HCT116 (cell line): Measurements from ENCODE around the gene LRRC7. TPM values are rescaled to one million over a fixed set of nuclear protein-coding genes. Genes with fewer than 3 reads are reported as not detected.

ENCODE experiments used
- ATAC-seq: fragments of 200-7000 bp; cut with Tn5 transposase; 2 replicates; pipeline ENCODE4 v1.9.1; 2020; ENCODE audit warnings: mild to moderate bottlenecking, moderate library complexity
- BruUV-seq: library from RNA; stranded (reverse); fragments of 400-500 nt; replicated peaks from 2 replicates; lab custom pipeline; 2021; lab: Mats Ljungman, UMichigan
- CTCF ChIA-PET: fragments of 300-600 bp; sonication (Branson Sonifier 250); formaldehyde crosslinking; loops from one replicate; lab custom pipeline; 2021; ENCODE audit warnings: antibody characterized with exemption; lab: Charles Lee
- POLR2A ChIA-PET: fragments of 300-600, 350-600 bp; sonication (Branson Sonifier 250); formaldehyde crosslinking; loops from one replicate; lab custom pipeline; 2021; ENCODE audit warnings: antibody characterized with exemption; lab: Charles Lee
- RAD21 ChIA-PET, 2 experiments: fragments of 300-600 bp; sonication (Branson Sonifier 250); formaldehyde crosslinking; loops; one replicate each; lab custom pipeline; 2023; ENCODE audit warnings: low total read pairs in 2 of 2; ENCODE audit not compliant: uncharacterized antibody in 2 of 2, unreplicated experiment in 2 of 2, low non-redundant PET in 1 of 2; lab: Charles Lee
- DNase-seq: peaks from one replicate; pipeline ENCODE4 v3.0.0-alpha.2; 2010; ENCODE audit warnings: low read depth, low spot score
- H2AFZ ChIP-seq: fragments of 200-600 bp; shearing (Covaris generic), sonication (generic); 2 replicates; pipeline ENCODE4 v1.6.1; 2017; ENCODE audit warnings: low read depth, mixed run types, mixed read lengths, antibody characterized with exemption, low read length; ENCODE audit not compliant: poor library complexity, severe bottlenecking
- H3K27ac ChIP-seq: 2 replicates; pipeline ENCODE4 v1.5.1; 2012; ENCODE audit warnings: low read depth, low read length
- H3K27me3 ChIP-seq: fragments of 200-600 bp; sonication (generic); 2 replicates; pipeline ENCODE4 v1.6.1; 2016; ENCODE audit warnings: mixed run types, low read length, mixed read lengths; ENCODE audit not compliant: insufficient read depth
- H3K36me3 ChIP-seq, 2 experiments: fragments of 200-500 bp in 1 of 2; fragments of 200-600 bp in 1 of 2; sonication (Bioruptor generic) in 1 of 2; sonication (generic) in 1 of 2; 2 replicates each; pipeline versions ENCODE4 v1.5.1 to v1.6.1; 2014 to 2016; ENCODE audit warnings: low read length in 2 of 2, inconsistent platforms in 1 of 2, mixed read lengths in 1 of 2, mixed run types in 1 of 2; ENCODE audit not compliant: insufficient read depth in 2 of 2, control insufficient read depth in 1 of 2
- H3K4me1 ChIP-seq, 2 experiments: fragments of 200-600 bp in 1 of 2; sonication (generic) in 1 of 2; 2 replicates each; pipeline versions ENCODE4 v1.5.1 to v1.6.1; 2012 to 2017; ENCODE audit warnings: low read length in 2 of 2, inconsistent platforms in 1 of 2, mild to moderate bottlenecking in 1 of 2, mixed read lengths in 1 of 2, mixed run types in 1 of 2, moderate library complexity in 1 of 2; ENCODE audit not compliant: insufficient read depth in 2 of 2, control insufficient read depth in 1 of 2
- H3K4me2 ChIP-seq: fragments of 200-600 bp; sonication (generic); 2 replicates; pipeline ENCODE4 v1.6.1; 2017; ENCODE audit warnings: mixed run types, low read length, mixed read lengths
- H3K4me3 ChIP-seq, 2 experiments: fragments of 200-600 bp in 1 of 2; sonication (generic) in 1 of 2; replicated peaks in 1 of 2; 2 replicates each; pipeline ENCODE4 v1.5.1; 2011 to 2016; ENCODE audit warnings: low read length in 2 of 2, control low read depth in 1 of 2, low read depth in 1 of 2, mild to moderate bottlenecking in 1 of 2, mixed read lengths in 1 of 2, mixed run types in 1 of 2
- H3K79me2 ChIP-seq: fragments of 200-600 bp; sonication (generic); 2 replicates; pipeline ENCODE4 v1.6.1; 2017; ENCODE audit warnings: mild to moderate bottlenecking, mixed run types, low read length, moderate library complexity, mixed read lengths; ENCODE audit not compliant: insufficient read depth
- H3K9ac ChIP-seq: fragments of 200-600 bp; sonication (generic); 2 replicates; pipeline ENCODE4 v1.6.1; 2016; ENCODE audit warnings: low read length, mixed read lengths
- H3K9me2 ChIP-seq: fragments of 200-600 bp; sonication (generic), shearing (Covaris generic); 2 replicates; pipeline ENCODE4 v1.6.1; 2017; ENCODE audit warnings: mixed run types, mild to moderate bottlenecking, moderate library complexity; ENCODE audit not compliant: insufficient read depth
- H3K9me3 ChIP-seq, 2 experiments: fragments of 200-500 bp in 1 of 2; fragments of 200-600 bp in 1 of 2; sonication (Bioruptor generic) in 1 of 2; sonication (generic) in 1 of 2; 2 replicates each; pipeline ENCODE4 v1.6.1; 2014 to 2017; ENCODE audit warnings: low read length in 2 of 2, mixed read lengths in 2 of 2, inconsistent platforms in 1 of 2, low read depth in 1 of 2, mild to moderate bottlenecking in 1 of 2, mixed run types in 1 of 2, moderate library complexity in 1 of 2; ENCODE audit not compliant: control insufficient read depth in 1 of 2, insufficient read depth in 1 of 2
- H4K20me1 ChIP-seq: fragments of 200-600 bp; sonication (generic), shearing (Covaris generic); 2 replicates; pipeline ENCODE4 v1.6.1; 2017; ENCODE audit warnings: mixed run types, mild to moderate bottlenecking, moderate library complexity; ENCODE audit not compliant: insufficient read depth
- ATF3 ChIP-seq: IDR thresholded peaks from 2 replicates; pipeline ENCODE4 v1.6.1; 2012
- EZH2 ChIP-seq: fragments of 200-600 bp; sonication (generic); IDR thresholded peaks from 2 replicates; pipeline ENCODE4 v1.6.1; 2017; ENCODE audit warnings: antibody characterized with exemption, mixed run types
- FOSL1 ChIP-seq: IDR thresholded peaks from 2 replicates; pipeline ENCODE4 v1.6.1; 2012; ENCODE audit warnings: low read depth
- POLR2A ChIP-seq: IDR thresholded peaks from 2 replicates; pipeline ENCODE4 v1.7.0; 2011; ENCODE audit warnings: borderline replicate concordance; ENCODE audit not compliant: insufficient read depth, insufficient read length; ENCODE audit errors: extremely low read depth
- POLR2AphosphoS5 ChIP-seq: IDR thresholded peaks from 2 replicates; pipeline ENCODE4 v1.6.1; 2011; ENCODE audit warnings: mild to moderate bottlenecking, low read depth, low read length, moderate library complexity
- REST ChIP-seq: IDR thresholded peaks from 2 replicates; pipeline ENCODE4 v1.6.1; 2012; ENCODE audit warnings: low read depth
- SP1 ChIP-seq: IDR thresholded peaks from 2 replicates; pipeline ENCODE4 v1.6.1; 2012; ENCODE audit warnings: low read depth
- SRF ChIP-seq: IDR thresholded peaks from 2 replicates; pipeline ENCODE4 v1.6.1; 2012; ENCODE audit warnings: low read depth
- ZFX ChIP-seq: fragments of 450-650 bp; IDR thresholded peaks from 2 replicates; pipeline ENCODE4 v1.6.1; 2017
- ZNF274 ChIP-seq: fragments of 200-500 bp; sonication (Bioruptor generic); IDR thresholded peaks from 2 replicates; pipeline ENCODE4 v1.6.1; 2014; ENCODE audit warnings: mild to moderate bottlenecking, low read depth, low read length, inconsistent platforms
- intact Hi-C: fragments of 100-400 bp; cut with micrococcal nuclease; formaldehyde crosslinking; loops from 2 replicates; pipeline ENCODE4 v1.10.0; 2022
- total RNA-seq: library from RNA; stranded (reverse); gene quantifications from one replicate; pipeline ENCODE4 v1.2.1, GENCODE V29; 2021; ENCODE audit not compliant: unreplicated experiment
- TF ChIP-seq, protein P1 (sequence below): IDR thresholded peaks from 2 replicates; pipeline ENCODE4 v1.6.1; 2012

LRRC7 gene
- total RNA-seq, 1 experiment from 2014 or later = not detected

DNA sequence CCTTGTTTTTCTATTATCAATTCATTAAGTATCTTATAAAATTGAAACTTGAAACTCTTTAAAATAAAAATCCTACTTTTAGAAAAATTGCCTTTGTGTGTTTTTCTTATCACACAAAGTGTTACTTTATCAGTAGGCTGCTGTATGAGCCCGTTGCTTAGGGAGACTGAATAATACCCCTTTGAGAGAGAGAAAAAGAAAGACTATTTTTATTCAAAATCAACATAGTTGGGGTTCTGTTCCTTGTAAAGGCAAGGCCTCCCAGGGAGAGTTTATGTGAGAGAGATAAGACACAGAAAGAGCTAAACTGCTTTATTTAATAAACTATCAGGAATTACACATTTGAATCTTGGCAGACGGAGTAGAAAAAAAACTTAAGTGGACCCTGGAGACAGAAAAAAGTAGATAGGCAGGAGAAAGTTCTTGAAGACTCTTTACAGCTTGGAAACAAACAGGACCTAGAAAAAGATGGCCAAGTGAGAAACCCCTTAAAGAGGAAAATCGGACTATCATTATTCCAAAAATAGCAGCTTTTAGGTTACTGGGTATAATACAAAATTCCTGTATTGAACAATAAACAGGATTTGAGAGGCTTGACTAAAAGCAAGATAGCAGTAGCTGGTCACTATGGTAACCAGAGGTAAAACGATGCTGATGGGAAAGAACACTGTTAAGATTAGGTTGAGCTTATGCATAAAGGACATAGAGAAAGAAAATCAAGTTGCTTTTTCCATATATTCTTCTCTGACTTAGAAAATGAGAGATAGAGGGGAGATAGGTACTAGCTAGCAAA is 170.9 kb downstream of the LRRC7 start:
- H3K4me1 ChIP-seq = no peaks in the 10 kb centered on the region
- no peak for ATAC-seq
- CTCF ChIA-PET = interaction anchor here (0.9 to 1.5 kb wide), 4 partner anchors 563 to 947 kb away, joined by 3 to 5 read pairs (median 4); no protein-coding TSS in a partner anchor
- no peaks in the 10 kb centered on the region for H3K9me3 ChIP-seq
- intact Hi-C loops = loop anchor here (10.0 kb wide), 3 partner anchors 434 to 1394 kb away; no protein-coding TSS in a partner anchor
- H3K4me3 ChIP-seq = no peak overlapping the region
- no TSS peak for BruUV-seq
- H4K20me1 ChIP-seq = no peaks in the 10 kb centered on the region
- POLR2A ChIA-PET = no interaction called here
- DNase-seq = no peak
- no peak overlapping the region for H3K9ac ChIP-seq
- H3K27me3 ChIP-seq = peaks cover 37% of the 10 kb centered on the region
- H3K36me3 ChIP-seq = no peaks in the 10 kb centered on the region; a peak in 1 of 4 replicates
- RAD21 ChIA-PET = interaction anchor here in 1 of 2 experiments (0.6 kb wide), 1 partner anchor 1268 kb away, joined by 3 read pairs; no protein-coding TSS in a partner anchor
- no peak overlapping the region for H3K4me2 ChIP-seq
- no peaks in the 10 kb centered on the region for H3K9me2 ChIP-seq
- no peak overlapping the region for H2AFZ ChIP-seq
- H3K79me2 ChIP-seq = no peaks in the 10 kb centered on the region
- H3K27ac ChIP-seq = no peak overlapping the region
- TF ChIP-seq ZFX (no peak), ATF3 (no peak), ZNF274 (no peak), SP1 (no peak), REST (no peak), FOSL1 (no peak), POLR2AphosphoS5 (no peak), POLR2A (no peak), EZH2 (no peak), SRF (no peak)
- TF ChIP-seq, protein P1, sequence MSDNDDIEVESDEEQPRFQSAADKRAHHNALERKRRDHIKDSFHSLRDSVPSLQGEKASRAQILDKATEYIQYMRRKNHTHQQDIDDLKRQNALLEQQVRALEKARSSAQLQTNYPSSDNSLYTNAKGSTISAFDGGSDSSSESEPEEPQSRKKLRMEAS = no peak
